HG03045 (cell line): ENCODE measurements around the gene MRTFA.
"Not testable (repeated sequence)": the region's sequence is repeated elsewhere in the genome, so short reads cannot be mapped to it uniquely, and the experiment has no call there.

ENCODE experiments used
- ATAC-seq: cut with Tn5 transposase; IDR thresholded peaks from one replicate; pipeline ENCODE4 v1.9.1; 2021; ENCODE audit warnings: mild to moderate bottlenecking, moderate library complexity; ENCODE audit not compliant: unreplicated experiment

The MRTFA gene

DNA sequence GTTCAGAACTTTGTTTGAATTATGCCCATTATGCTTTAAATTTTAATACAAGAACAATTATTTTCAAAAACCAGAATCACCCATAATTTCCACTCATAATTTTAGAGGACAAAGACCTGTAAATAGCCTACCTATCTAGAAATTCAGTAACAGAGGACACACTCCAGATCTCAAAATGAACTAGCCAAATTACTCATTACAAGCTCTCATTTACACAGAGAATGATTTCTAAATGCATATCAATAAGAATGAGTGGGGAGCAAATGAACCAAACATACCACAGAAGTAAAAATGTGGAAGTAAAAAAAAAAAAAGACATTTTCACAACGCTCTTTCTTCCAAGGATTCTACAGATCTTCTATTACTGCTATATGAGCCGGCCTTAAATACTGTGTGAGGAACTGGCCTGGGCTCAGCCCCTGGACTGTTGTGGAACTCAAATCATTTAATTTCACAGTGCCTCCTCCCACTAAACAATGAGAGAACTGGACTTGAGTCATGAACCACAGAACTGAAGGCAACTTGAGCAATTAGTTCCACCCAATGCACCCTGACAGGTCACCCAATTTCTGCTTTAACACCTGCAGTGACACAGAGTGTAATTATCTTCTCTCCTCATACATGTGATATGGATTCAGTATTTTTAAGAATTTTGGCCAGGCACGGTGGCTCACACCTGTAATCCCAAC lies 8.0 kb downstream of the MRTFA start:
- ATAC-seq = no peak

DNA sequence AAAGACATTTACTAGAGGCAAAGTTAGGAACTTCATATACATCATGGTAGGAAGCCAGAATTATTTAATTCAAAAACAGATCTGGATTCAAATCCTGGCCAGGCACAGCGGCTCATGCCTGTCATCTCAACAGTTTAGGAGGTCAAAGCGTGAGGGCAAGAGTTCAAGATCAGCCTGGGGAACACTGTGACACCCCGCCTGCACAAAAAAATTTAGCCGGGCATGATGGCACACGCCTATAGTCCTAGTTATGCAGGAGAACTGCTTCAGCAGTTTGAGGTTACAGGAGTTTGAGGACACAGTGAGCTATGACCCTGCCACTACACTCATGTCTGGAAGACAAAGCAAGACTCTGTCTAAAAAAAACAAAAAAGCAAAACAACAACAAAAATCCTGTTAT lies 8.9 kb downstream of the MRTFA start:
- no peak for ATAC-seq

DNA sequence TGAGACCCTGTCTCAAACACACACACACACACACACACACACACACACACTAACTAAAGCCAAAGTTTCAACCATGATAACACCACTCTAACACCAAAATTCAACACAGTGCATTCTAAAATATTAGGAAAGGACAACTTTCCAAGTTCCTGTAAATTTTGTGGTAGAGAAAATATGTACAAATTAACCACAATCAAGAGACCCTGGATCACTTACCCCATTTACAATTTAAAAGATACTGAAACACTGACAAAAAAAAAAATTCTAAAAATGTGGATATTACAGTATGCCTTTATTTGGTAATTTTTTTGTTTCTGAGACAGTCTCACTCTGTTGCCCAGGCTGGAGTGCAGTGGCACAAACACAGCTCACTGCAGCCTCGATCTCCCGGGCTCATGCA lies 9.7 kb downstream of the MRTFA start:
- ATAC-seq = no peak

DNA sequence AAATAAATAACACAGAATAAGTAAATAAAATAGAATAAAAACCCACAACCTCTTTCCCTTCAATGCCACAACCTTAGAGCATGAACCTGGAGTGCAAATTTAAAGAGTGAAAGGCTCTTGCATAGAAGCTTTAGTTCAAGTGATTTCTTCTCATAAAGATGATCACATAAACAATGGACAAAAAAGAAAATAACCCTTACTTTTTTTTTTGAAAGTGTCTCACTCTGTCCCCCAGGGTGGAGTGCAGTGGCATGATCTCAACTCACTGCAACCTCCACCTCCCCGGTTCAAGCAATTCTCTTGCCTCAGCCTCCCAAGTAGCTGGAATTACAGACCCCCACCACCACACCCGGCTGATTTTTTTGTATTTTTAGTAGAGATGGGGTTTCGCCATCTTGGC lies 10.7 kb downstream of the MRTFA start:
- not testable (repeated sequence) for ATAC-seq

DNA sequence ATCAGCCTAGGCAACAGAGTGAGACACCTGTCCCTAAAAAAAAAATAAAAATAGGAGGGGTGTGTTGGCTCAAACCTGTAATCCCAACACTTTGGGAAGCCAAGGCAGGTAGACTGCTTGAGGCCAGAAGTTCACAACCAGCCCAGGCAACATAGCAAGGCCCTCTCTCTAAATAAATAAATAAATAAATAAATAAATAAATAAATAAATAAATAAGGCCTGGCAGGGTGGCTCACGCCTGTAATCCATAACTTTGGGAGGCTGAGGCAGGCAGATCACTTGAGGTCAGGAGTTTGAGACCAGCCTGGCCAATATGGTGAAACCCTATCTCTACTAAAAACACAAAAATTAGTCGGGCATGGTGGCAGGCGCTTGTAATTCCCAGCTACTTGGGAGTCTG lies 11.2 kb downstream of the MRTFA start:
- not testable (repeated sequence) for ATAC-seq

DNA sequence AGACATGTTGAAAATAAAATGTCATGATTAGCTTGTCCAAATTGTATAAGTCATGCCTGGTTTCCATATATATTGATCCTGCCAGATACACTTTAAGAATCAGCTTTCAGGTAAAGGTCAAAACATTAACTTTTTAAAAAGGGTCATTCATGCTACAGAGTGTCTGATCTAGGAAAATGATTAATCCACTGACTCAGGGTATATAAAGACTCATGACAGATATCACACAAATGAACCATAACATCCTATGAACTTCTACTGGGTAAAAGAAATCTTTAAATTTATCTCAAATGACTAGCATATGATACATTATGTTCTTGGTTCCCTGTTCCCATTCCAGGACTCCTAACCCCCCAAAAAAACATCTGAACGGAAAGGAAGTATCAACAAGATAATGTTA lies 11.7 kb downstream of the MRTFA start:
- ATAC-seq = no peak

DNA sequence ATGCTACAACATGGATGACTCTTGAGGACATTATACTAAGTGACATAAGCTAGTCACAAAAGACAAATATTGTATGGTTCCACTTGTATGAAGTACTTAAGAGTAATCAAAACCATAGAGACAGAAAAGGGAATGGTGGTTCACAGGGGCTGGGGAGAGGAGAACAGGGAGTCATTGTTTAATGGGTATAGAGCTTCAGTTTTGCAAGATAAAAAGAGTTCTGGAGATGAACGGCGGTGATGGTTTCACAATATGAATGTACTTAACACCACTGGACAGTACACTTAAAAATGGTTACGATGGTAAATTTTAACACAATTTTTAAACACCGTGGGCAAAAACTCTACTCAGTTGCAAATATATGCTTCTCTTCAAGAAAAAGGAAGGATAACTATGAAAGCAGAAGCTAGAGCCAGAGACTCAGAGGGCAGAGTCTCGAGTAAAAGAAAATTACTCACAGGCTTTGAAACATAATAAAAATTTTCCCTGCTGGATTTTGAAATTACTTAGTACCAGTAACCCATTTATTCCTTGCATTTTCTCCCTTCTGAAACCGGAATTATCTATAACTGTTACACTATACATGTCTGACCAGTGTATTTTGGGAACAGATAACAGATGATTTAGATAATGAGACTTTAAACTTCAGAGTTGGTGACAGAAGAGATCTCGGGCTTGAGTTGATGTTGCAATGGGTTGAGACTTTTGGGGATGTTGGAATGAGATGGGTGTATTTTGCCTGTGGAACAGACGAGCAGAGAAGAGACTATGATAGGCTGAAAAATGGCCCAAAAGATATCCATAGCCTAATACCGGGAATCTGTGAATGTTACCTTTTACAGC lies 15.0 kb downstream of the MRTFA start:
- no peak for ATAC-seq

DNA sequence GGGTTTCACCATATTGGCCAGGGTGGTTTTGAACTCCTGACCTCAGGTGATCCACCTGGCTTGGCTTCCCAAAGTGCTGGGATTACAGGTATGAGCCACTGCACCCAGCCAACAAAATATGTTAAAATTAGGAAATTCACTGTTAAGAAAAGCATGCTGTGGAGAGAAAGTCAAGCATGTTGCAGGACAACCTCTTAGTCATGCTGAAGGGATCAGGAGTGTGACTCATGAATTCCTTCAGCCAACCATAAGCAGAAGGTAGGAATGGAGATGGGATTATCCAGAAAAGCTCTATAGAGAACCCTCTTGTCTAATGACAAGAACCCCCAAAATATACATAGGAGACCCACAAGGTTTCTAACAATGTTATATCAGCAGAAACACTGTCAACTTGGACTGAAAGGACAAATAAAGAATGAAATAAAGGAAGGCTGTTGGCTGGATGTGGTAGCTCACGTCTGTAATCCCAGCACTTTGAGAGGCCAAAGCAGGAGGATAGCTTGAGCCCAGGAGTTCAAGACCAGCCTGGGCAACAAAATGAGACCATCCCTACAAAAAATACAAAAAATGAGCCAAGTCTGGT lies 16.0 kb downstream of the MRTFA start:
- no peak for ATAC-seq

DNA sequence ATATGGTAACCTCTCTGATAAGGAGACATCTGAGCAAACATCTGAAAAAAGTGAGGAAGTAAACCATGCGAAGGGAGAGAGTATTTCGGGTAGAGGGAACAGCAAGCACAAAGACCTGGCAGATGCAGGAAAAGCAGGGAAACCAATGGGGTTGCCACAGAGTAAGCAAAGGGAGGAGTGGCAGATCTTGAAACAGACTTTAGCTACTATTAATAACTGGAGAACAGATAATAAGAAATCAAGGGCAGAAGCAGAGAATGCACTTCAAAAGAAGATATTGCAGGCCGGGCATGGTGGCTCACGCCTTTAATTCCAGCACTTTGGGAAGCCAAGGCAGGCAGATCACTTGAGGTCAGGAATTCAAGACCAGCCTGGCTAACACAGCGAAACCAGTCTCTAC lies 18.1 kb downstream of the MRTFA start:
- ATAC-seq = no peak

DNA sequence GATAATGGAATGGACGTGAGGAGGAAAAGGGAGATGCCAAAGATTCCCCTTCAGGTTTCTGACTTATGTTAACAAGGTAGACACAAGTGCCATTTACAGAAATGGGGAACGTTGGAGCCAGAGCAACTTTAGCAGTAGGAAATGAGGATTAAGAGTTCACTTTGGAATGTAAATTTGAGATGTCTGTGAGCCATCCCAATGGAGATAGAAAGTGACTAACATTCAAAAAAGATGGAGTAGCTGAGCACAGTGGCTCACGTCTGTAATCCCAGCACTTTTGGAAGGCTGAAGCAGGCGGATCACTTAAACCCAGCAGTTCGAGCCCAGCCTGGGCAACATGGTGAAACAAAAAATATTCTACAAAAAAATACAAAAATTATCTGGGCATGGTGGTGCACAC lies 19.9 kb downstream of the MRTFA start:
- ATAC-seq = no peak

DNA sequence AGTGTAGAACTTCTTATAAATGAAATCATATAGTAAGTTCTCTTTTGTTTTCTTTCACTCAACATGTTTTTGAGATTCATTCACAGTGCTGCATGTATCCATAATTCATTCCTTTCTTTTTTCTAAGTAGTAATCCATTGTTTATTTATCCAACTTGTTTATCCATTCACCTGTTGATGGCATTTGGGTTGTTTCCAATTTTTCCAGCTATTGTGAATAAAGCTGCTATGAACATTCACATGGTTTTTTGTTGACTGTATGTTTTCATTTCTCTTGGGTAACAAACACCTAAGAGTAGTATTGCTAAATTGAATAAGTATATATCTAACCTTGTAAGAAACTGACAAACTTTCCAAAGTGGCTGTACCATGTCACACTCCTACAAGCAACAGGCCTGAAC lies 23.5 kb downstream of the MRTFA start:
- no peak for ATAC-seq

DNA sequence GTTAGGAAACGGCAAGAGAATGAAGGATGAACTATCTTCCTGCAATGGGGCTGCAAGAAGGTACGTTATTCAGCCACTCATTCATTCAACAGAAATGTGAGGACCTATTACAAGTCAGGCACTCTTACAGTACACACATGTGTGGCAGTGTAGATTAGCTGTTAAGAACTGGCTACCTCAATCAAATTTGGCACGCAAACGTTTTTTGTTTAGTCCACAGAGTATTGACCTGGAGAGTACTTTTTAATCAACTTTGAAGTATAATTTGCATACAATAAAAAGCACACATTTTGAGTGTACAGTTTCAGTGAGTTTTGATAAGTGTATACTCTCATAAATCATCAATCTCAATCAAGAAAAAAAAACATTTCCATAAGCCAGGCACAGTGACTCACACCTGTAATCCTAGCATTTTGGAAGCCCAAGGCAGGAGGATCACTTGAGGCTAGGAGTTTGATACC lies 24.2 kb downstream of the MRTFA start:
- ATAC-seq = no peak

DNA sequence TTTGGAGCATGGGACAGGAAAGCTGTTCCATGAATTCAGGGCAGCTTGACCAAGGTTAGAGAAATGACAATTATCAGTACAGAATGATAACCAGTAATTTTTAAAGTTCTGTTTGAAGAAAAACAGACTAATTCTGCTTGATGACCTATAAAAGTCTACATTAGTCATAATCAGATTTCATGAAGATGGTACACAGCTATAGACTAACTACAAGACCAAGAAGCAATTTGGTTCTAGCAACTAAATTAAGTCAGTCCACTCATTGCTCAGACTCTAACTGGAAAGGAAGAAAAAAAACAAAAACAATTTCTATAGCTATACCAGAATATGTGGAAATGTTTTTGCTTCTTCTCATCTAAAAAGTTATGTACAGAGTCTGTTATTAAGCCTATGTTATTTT lies 24.9 kb downstream of the MRTFA start:
- no peak for ATAC-seq

DNA sequence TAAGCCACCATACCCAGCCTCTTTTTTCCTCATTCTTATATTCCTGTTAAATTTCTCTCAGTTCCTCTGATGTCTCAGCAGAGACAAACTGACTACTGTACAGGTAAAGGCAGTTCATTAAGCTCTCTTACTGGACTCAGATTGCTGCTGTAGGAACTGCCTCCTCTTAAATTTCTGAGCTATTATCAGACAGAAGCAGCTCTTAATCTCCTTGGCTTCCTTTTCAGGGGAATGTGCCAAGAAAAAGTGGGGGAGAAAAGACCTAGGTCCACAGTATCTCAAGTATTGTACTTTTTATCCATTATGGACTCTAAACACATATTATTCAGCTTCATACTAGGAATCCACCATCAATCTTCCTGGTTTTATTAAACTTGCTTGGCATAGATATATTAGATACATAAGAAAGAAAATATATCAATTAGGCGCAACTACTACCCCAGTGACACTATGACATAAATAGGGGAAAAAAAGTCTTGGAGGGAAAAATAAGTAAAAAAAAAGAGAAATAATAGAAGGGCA lies 26.1 kb downstream of the MRTFA start:
- ATAC-seq = no peak

DNA sequence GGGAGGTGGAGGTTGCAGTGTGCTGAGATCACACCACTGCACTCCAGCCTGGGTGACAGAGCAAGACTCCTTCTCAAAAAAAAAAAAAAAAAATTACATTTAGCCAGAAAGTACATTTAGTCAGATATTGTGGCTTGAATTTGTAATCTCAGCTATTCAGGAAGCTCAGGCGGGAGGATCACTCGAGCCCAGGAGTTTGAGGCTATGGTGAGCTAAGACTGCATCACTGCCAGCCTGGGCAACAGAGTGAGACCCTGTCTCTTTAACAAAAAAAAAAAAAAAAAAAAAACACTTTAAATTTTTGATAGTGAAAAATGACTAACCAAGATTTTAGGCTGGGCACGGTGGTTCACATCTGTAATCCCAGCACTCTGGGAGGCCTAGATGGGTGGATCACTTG lies 27.3 kb downstream of the MRTFA start:
- ATAC-seq = no peak

DNA sequence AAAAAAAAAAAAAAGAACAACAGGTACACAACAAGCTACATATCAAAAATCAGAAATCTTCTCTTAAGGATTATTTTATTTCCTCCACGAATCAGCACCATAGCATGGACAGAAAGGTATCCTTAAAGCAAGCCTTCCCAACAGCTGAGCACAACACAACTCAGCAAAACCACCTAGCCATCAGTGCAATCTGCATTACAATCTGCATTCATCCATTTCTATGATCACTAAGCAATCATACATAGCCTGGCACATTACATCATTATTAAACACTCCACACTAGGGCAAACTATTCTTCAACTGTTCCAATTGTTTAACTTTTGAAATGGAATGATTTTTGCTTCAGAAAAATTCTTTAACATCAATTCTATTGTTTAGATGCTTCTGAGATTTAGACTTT lies 29.0 kb downstream of the MRTFA start:
- no peak for ATAC-seq

DNA sequence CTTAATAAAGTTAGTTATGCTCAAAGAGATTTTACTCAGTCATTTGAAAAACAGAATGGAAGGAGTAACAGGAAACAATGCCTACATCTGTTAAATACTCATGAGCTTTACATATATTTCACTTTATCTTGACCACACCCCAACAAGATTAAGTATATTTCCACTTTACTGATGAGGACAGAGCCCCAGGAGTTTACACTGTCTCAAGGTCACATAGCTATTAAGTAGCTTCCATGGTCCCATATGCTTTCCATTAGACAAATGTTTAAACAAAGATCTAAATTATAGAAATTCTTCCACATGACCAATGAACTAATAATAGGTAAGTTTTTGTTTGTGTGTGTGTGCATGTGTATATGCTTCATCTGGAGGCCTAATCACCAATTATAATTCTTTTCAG lies 30.2 kb downstream of the MRTFA start:
- ATAC-seq = no peak

DNA sequence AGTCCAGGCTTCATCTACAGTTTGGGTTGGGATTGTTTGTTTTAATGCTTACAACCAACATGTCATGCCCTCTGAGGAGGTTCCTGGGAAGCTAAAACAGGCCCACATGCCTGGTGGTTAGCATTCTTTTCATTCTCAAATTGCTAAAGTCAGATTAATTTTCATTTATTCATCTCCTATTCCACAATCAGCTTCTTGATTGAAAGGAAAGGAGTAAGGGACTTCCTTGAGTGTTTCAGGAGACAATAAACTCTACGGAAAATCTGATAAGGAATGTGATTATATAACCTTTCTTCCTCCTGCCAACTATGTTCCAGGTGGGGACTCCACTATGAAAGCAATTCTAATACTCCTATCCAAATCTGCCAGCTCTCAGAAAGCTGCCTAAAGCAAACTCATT lies 30.8 kb downstream of the MRTFA start:
- no peak for ATAC-seq

DNA sequence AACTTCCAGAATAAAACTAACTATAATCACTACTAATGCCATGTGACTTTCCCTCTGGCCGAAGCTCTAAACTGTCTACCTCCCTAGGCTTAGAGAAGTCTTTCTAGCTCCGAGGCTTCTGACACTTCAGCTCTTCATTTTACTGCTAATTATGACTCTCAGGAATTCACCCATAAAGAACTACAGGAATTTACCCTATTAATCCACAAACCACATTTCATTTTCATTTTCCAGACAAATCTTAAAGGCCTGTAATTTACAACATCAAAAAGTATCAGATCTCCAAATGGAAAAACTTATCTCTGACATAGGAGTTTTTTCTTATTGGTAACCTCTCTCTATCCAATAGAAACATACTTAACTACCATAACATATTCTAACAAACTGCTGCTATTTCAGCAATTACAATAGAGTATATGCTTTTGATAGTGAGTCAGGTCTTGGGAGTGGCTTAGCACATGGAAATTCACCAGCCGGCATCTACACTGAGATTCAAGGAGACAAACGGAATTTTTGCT lies 33.4 kb downstream of the MRTFA start:
- ATAC-seq = no peak

DNA sequence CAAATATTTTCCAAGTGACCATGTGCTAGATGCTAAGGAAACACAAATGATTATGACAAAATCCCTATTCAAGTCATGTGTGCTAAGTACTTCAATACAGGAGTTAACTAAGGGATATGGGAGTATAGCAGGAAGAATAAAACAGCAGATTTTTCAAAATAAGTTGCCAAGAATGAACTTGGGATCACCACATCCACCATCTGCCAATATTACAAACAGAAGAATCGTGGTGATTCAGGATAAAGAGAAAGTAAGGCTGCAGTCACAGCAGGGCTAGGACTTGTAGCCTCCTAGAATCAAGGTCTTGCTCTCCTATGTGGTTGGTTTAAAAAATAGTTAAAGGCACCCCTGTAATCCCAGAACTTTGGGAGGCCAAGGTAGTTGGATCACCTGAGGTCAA lies 34.3 kb downstream of the MRTFA start:
- no peak for ATAC-seq

DNA sequence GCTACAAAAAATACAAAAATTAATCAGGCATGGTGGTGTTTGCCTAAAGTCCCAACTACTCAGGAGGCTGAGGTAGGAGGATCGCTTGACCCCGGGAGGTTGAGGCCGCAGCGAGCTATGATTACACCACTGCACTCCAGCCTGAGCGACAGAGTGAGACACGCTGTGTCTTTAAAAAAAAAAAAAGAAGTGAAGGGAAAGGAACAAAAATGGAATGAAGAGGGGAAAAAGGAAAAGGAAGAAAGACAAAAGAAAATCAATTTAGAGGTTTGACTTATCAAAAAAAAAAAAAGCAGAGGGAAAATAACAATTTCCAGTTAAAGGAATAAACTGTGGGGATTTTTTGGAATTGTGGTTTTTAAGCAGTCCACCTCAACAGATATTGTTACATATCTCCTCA lies 36.8 kb downstream of the MRTFA start:
- no peak for ATAC-seq

DNA sequence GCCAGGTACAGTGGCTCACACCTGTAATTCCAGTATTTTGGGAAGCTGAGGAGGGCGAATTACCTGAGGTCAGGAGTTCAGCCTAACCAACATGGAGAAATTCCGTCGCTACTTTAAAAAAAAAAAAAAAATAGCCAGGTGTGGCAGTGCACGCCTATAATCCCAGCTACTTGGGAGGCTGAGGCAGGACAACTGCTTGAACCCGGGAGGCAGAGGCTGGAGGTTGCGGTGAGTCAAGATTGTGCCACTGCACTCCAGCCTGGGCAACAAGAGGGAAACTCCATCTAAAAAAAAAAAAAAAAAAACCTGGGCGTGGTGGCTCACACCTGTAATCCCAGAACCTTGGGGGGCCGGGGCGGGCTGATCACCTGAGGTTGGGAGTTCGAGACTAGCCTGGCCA lies 37.8 kb downstream of the MRTFA start:
- ATAC-seq = not testable (repeated sequence)
